IMR-90 (cell line): ENCODE data around the gene SLC9C2. TPM values are rescaled to one million over a fixed set of nuclear protein-coding genes. Genes with fewer than 3 reads are reported as not detected.

Experiments
- ATAC-seq: fragments of 200-7000 bp; cut with Tn5 transposase; 2 replicates; pipeline ENCODE4 v1.9.1; 2020; ENCODE audit warnings: low read depth, mild to moderate bottlenecking, moderate library complexity
- BruUV-seq: library from RNA; stranded (reverse); fragments of 400-500 nt; replicated peaks from 2 replicates; lab custom pipeline; 2021; lab: Mats Ljungman, UMichigan
- CTCF ChIA-PET: fragments of 300-600 bp; formaldehyde crosslinking; extraction: SDS; loops from one replicate; lab custom pipeline; 2021; ENCODE audit warnings: antibody characterized with exemption; lab: Yijun Ruan, JAX
- POLR2A ChIA-PET: fragments of 300-600 bp; sonication (Branson Sonifier 250); formaldehyde crosslinking; loops from one replicate; lab custom pipeline; 2022; ENCODE audit warnings: antibody characterized with exemption; ENCODE audit not compliant: unreplicated experiment; lab: Charles Lee
- DNase-seq: peaks from one replicate; pipeline ENCODE4 v3.0.0; 2013
- H2AFZ ChIP-seq: replicated peaks from 2 replicates; pipeline ENCODE3; 2013; ENCODE audit warnings: low read length, mild to moderate bottlenecking; ENCODE audit not compliant: poor library complexity
- H2AK5ac ChIP-seq: 2 replicates; pipeline ENCODE4 v1.6.1; 2013; ENCODE audit warnings: low read depth, low read length, inconsistent platforms
- H2AK9ac ChIP-seq: replicated peaks from 2 replicates; pipeline ENCODE3; 2013; ENCODE audit warnings: mild to moderate bottlenecking, low read depth, low read length, moderate library complexity; ENCODE audit not compliant: poor library complexity
- H2BK120ac ChIP-seq: 2 replicates; pipeline ENCODE4 v1.6.1; 2013; ENCODE audit warnings: low read depth, low read length, inconsistent platforms
- H2BK15ac ChIP-seq: 3 replicates; pipeline ENCODE4 v1.6.1; 2013; ENCODE audit warnings: low read depth, low read length, inconsistent platforms
- H2BK20ac ChIP-seq: 2 replicates; pipeline ENCODE4 v1.6.1; 2013; ENCODE audit warnings: low read depth, mild to moderate bottlenecking, inconsistent platforms, low read length, moderate library complexity
- H2BK5ac ChIP-seq: 2 replicates; pipeline ENCODE4 v1.6.1; 2013; ENCODE audit warnings: mild to moderate bottlenecking, low read depth, low read length, inconsistent platforms; ENCODE audit not compliant: poor library complexity, severe bottlenecking
- H3K14ac ChIP-seq: replicated peaks from 2 replicates; pipeline ENCODE4 v1.6.1; 2013; ENCODE audit warnings: low read depth, low read length, inconsistent platforms
- H3K18ac ChIP-seq: 2 replicates; pipeline ENCODE4 v1.6.1; 2013; ENCODE audit warnings: low read depth, low read length, control low read depth
- H3K23ac ChIP-seq: 2 replicates; pipeline ENCODE4 v1.6.1; 2013; ENCODE audit warnings: low read depth, low read length, inconsistent platforms
- H3K27ac ChIP-seq: 2 replicates; pipeline ENCODE4 v1.5.1; 2013; ENCODE audit warnings: mild to moderate bottlenecking, control low read depth, low read length; ENCODE audit not compliant: insufficient read depth
- H3K27me3 ChIP-seq: 2 replicates; pipeline ENCODE4 v1.6.1; 2013; ENCODE audit warnings: low read length; ENCODE audit not compliant: control insufficient read depth, insufficient read depth
- H3K36me3 ChIP-seq: 2 replicates; pipeline ENCODE4 v1.6.1; 2013; ENCODE audit warnings: low read length, mixed read lengths; ENCODE audit not compliant: control insufficient read depth, insufficient read depth
- H3K4ac ChIP-seq: 2 replicates; pipeline ENCODE4 v1.6.1; 2013; ENCODE audit warnings: low read depth, low read length, inconsistent platforms
- H3K4me1 ChIP-seq: 2 replicates; pipeline ENCODE4 v1.6.1; 2013; ENCODE audit warnings: low read length, mixed read lengths; ENCODE audit not compliant: control insufficient read depth, insufficient read depth
- H3K4me2 ChIP-seq: 2 replicates; pipeline ENCODE4 v1.6.1; 2013; ENCODE audit warnings: low read depth, mild to moderate bottlenecking, control low read depth, low read length, moderate library complexity
- H3K4me3 ChIP-seq: 2 replicates; pipeline ENCODE4 v1.5.1; 2013; ENCODE audit warnings: low read depth, mild to moderate bottlenecking, control low read depth, low read length, moderate library complexity; ENCODE audit not compliant: insufficient read depth
- H3K56ac ChIP-seq: 2 replicates; pipeline ENCODE4 v1.6.1; 2013; ENCODE audit warnings: low read length, inconsistent platforms; ENCODE audit not compliant: insufficient read depth; ENCODE audit errors: extremely low read depth
- H3K79me1 ChIP-seq, 2 experiments: 2 replicates each; pipeline ENCODE4 v1.6.1; 2013; ENCODE audit warnings: low read length in 2 of 2, inconsistent platforms in 1 of 2, low read depth in 1 of 2
- H3K9ac ChIP-seq: 2 replicates; pipeline ENCODE4 v1.6.1; 2013; ENCODE audit warnings: low read depth, low read length, control low read depth
- H3K9me1 ChIP-seq: 2 replicates; pipeline ENCODE4 v1.6.1; 2013; ENCODE audit warnings: low read length, inconsistent platforms; ENCODE audit not compliant: insufficient read depth
- H3K9me3 ChIP-seq: 2 replicates; pipeline ENCODE4 v1.6.1; 2013; ENCODE audit warnings: low read length; ENCODE audit not compliant: control insufficient read depth, insufficient read depth
- H4K20me1 ChIP-seq: 2 replicates; pipeline ENCODE4 v1.6.1; 2013; ENCODE audit warnings: low read length, inconsistent platforms; ENCODE audit not compliant: insufficient read depth
- H4K5ac ChIP-seq: 2 replicates; pipeline ENCODE4 v1.6.1; 2013; ENCODE audit warnings: mild to moderate bottlenecking, low read depth, low read length, control low read depth
- H4K8ac ChIP-seq, 2 experiments: 2 replicates each; pipeline ENCODE4 v1.6.1; 2013; ENCODE audit warnings: low read depth in 2 of 2, low read length in 2 of 2, control low read depth in 1 of 2, inconsistent platforms in 1 of 2
- H4K91ac ChIP-seq: 2 replicates; pipeline ENCODE4 v1.6.1; 2013; ENCODE audit warnings: low read depth, low read length, inconsistent platforms; ENCODE audit not compliant: insufficient read depth
- CEBPB ChIP-seq: IDR thresholded peaks from 2 replicates; pipeline ENCODE4 v1.6.1; 2012; ENCODE audit warnings: low read depth, low read length, improper control_type of control experiment
- CHD1 ChIP-seq: IDR thresholded peaks from 2 replicates; pipeline ENCODE4 v1.6.1; 2012; ENCODE audit warnings: low read depth, low read length, improper control_type of control experiment
- ELK1 ChIP-seq: fragments of 150-350 bp; IDR thresholded peaks from 2 replicates; pipeline ENCODE4 v1.6.1; 2016; ENCODE audit warnings: low read depth, mild to moderate bottlenecking, low read length, moderate library complexity, borderline replicate concordance
- FOS ChIP-seq: fragments of 150-350 bp; IDR thresholded peaks from 2 replicates; pipeline ENCODE4 v1.6.1; 2016; ENCODE audit warnings: low read depth, low read length
- MAFK ChIP-seq: IDR thresholded peaks from 2 replicates; pipeline ENCODE4 v1.6.1; 2012; ENCODE audit warnings: low read depth, low read length, improper control_type of control experiment
- MAZ ChIP-seq: IDR thresholded peaks from 2 replicates; pipeline ENCODE4 v1.6.1; 2012; ENCODE audit warnings: low read depth, mild to moderate bottlenecking, low read length, improper control_type of control experiment, moderate library complexity, borderline replicate concordance
- MXI1 ChIP-seq: IDR thresholded peaks from 2 replicates; pipeline ENCODE4 v1.6.1; 2012; ENCODE audit warnings: low read depth, mild to moderate bottlenecking, low read length, moderate library complexity, borderline replicate concordance
- NFE2L2 ChIP-seq: fragments of 150-350 bp; IDR thresholded peaks from 2 replicates; pipeline ENCODE4 v1.6.1; 2016; ENCODE audit warnings: low read depth, mild to moderate bottlenecking, low read length
- RAD21 ChIP-seq: IDR thresholded peaks from 2 replicates; pipeline ENCODE4 v1.6.1; 2012; ENCODE audit warnings: low read length, improper control_type of control experiment
- RCOR1 ChIP-seq: IDR thresholded peaks from 2 replicates; pipeline ENCODE4 v1.6.1; 2012; ENCODE audit warnings: mild to moderate bottlenecking, low read length, improper control_type of control experiment; ENCODE audit not compliant: insufficient replicate concordance
- RFX5 ChIP-seq: IDR thresholded peaks from 2 replicates; pipeline ENCODE4 v1.8.0; 2012; ENCODE audit warnings: low read depth, mild to moderate bottlenecking, low read length, moderate library complexity
- USF2 ChIP-seq: fragments of 150-350 bp; IDR thresholded peaks from 2 replicates; pipeline ENCODE4 v1.6.1; 2017; ENCODE audit warnings: mild to moderate bottlenecking, antibody characterized with exemption, low read length, low read depth
- WGBS, 2 experiments: methylation state at CpG; one replicate each; pipeline versions ENCODE4 v1.1.5 to v1.1.7; 2013; ENCODE audit warnings: missing lambda C conversion rate in 2 of 2; ENCODE audit not compliant: insufficient read length in 1 of 2; ENCODE audit errors: extremely low coverage in 2 of 2; 5-methylcytosine and 5-hydroxymethylcytosine counted together
- dilution Hi-C: fragments of 300-500 bp; cut with HindIII; formaldehyde crosslinking; loops from one replicate; pipeline ENCODE4 v1.14.3; 2018; ENCODE audit warnings: low sequenced_read_pairs; ENCODE audit not compliant: unreplicated experiment
- in situ Hi-C: fragments of 300-500 bp; cut with MboI; formaldehyde crosslinking; loops from 3 replicates; pipeline ENCODE4 v1.14.3; 2019; ENCODE audit warnings: low sequenced_read_pairs, inconsistent platforms, mixed read lengths
- intact Hi-C: fragments of 100-400 bp; cut with micrococcal nuclease; formaldehyde crosslinking; loops from 2 replicates; pipeline ENCODE4 v1.10.0; 2022
- polyA plus RNA-seq, 3 experiments: library from polyadenylated mRNA; depleted of rRNA; stranded (reverse); fragments of >200 nt; gene quantifications; 2 replicates each; pipeline ENCODE4 v1.2.3, GENCODE V29; 2012; ENCODE audit warnings: low replicate concordance in 1 of 3
- total RNA-seq: library from RNA; depleted of rRNA; stranded (reverse); fragments of >200 nt; gene quantifications from 2 replicates; pipeline ENCODE4 v1.2.3, GENCODE V29; 2012

The SLC9C2 gene
- total and polyA plus RNA-seq, 2 of the 4 experiments (the other 2 are of a cell fraction), result not detected

DNA sequence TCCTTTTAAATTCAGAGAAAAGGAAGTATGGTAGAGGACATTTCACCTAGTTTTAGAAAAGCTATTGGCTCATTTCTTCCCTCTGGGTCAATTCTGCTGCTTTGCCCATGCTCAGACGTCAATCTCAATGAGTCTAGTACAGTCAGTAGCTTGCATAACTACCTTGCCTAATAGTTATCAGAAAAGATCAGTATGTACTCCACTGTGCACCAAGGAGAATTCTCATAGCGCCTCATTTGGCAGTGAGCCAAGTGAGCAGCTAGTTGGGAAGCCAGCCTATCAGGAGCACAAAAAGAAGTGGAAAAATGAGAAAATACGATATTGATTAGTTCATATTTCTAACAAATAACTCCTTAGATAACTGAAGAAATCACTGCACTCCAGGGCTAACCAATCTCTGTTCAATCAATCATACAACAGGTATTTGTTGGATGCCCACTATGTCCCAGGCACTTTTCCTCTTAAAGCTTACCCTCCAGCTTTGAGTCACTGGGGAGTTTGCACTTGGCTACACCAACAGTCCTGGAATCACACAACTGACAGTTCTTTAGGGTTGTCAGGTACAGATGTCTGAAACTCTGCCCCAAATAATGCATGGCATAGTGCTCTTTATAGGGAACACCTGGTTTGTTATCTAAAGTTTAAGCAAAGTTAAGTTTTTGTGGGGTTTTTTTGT, 75.6 kb downstream of the SLC9C2 start:
- dilution Hi-C loops, result no loop called here
- no peak overlapping the region for H3K4me3 ChIP-seq
- H2AK9ac ChIP-seq, result no peak overlapping the region
- H4K91ac ChIP-seq, result no peak overlapping the region
- H3K4me2 ChIP-seq, result no peak overlapping the region
- WGBS, 2 experiments, result no CpG with 5 or more reads among the region's 3 CpGs
- no peaks in the 10 kb centered on the region for H3K9me1 ChIP-seq
- TF ChIP-seq CHD1 (no peak), FOS (no peak), MAZ (no peak), CEBPB (no peak), RFX5 (no peak), MXI1 (no peak), NFE2L2 (no peak), RAD21 (no peak), USF2 (no peak), MAFK (no peak), RCOR1 (no peak), ELK1 (no peak)
- no peak overlapping the region for H4K8ac ChIP-seq
- no peak overlapping the region for H2AK5ac ChIP-seq
- DNase-seq (no peak), ATAC-seq (no peak)
- H2BK120ac ChIP-seq, result no peak overlapping the region
- H3K4ac ChIP-seq, result no peak overlapping the region
- no peak overlapping the region for H3K27ac ChIP-seq
- no peak overlapping the region for H4K5ac ChIP-seq
- CTCF ChIA-PET, result no interaction called here
- BruUV-seq, result no TSS peak
- H3K14ac ChIP-seq, result no peak overlapping the region
- H3K56ac ChIP-seq, result no peak overlapping the region
- no peaks in the 10 kb centered on the region for H3K4me1 ChIP-seq
- H3K9ac ChIP-seq, result no peak overlapping the region
- H3K23ac ChIP-seq, result no peak overlapping the region
- H2BK5ac ChIP-seq, result no peak overlapping the region
- peaks cover 5% of the 10 kb centered on the region for H3K27me3 ChIP-seq
- in situ Hi-C loops, result no loop called here
- no peaks in the 10 kb centered on the region for H3K9me3 ChIP-seq
- no peak overlapping the region for H2AFZ ChIP-seq
- POLR2A ChIA-PET, result no interaction called here
- intact Hi-C loops, result no loop called here
- no peak overlapping the region for H3K18ac ChIP-seq
- no peak overlapping the region for H2BK20ac ChIP-seq
- H3K36me3 ChIP-seq, result no peaks in the 10 kb centered on the region
- H2BK15ac ChIP-seq, result no peak overlapping the region
- H4K20me1 ChIP-seq, result no peaks in the 10 kb centered on the region
- no peaks in the 10 kb centered on the region for H3K79me1 ChIP-seq
